GM18520 (cell line): ENCODE data around the gene MOSMO.
"Not testable (repeated sequence)": the region's sequence is repeated elsewhere in the genome, so short reads cannot be mapped to it uniquely, and the experiment has no call there.

Experiments
- ATAC-seq: cut with Tn5 transposase; IDR thresholded peaks from one replicate; pipeline ENCODE4 v1.9.1; 2021; ENCODE audit not compliant: unreplicated experiment

Gene MOSMO

DNA sequence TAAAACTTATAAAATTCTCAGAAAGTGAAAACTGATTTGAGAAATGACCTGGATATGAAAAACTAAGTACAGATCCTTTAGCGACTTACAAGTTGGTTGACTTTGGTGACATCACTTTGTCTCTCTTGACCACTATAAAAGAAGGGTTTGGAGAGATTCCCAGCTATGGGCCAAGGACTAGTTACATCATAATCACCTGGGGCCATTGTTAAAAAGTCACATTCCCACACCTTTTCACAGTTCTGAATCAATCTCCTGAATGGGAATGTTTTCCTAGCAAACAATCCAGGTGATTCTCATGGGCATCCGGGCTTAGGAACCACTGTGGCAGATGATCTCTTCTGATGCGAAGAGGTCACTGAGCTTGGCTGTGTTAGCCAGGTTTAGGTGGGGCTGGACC, 83.8 kb downstream of the MOSMO start:
- ATAC-seq: no peak

DNA sequence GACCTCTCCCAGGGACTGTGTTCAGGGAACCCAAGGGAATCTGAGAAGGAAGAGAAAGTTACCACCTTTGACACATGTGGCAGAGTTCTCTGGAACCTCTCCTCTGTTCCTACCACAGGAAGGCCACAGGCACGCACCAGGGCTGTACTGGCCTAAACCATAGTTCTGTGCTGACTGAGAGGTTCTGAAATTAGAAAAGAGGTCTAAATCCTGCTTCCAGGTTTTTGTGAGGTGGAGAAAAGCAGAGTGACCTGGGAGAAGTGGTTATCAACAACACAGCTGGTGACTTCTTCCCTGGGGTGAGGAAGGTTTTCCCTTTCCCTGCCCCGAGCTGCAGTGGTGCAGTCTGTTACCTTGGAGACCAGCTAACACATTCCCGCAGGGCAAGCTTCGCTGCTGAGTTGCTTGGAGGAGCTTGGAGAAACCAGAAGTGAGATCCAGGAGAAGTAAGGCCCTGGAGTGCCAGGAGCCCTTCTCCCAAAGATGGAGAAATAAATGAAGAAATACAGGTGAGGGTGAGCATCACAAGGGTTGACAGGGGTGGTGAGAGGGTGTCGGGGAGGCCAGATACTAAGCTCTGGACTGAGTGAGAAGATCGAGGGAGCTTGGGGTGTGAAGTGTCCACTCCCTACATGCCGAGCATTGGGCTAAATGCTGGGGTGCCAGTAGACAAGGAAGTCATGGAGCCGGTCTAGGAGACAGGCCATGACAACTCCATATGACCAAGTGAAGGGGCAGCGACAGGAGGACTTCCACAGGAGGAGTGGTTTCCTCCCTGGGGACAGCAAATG, 84.4 kb downstream of the MOSMO start, which contains the start of gene VWA3A:
Gene VWA3A, plus strand, starts transcription at position 399 of the 791 bp plus-strand sequence. Its CDS starts 97 bp downstream, at position 496.
- no peak for ATAC-seq

- no peak for ATAC-seq
Observed at GRCh38 chr16:22093331-22093730, 85.4 kb downstream of the MOSMO start.

- ATAC-seq: no peak
Observed at GRCh38 chr16:22093996-22094395, 86.1 kb downstream of the MOSMO start.

DNA sequence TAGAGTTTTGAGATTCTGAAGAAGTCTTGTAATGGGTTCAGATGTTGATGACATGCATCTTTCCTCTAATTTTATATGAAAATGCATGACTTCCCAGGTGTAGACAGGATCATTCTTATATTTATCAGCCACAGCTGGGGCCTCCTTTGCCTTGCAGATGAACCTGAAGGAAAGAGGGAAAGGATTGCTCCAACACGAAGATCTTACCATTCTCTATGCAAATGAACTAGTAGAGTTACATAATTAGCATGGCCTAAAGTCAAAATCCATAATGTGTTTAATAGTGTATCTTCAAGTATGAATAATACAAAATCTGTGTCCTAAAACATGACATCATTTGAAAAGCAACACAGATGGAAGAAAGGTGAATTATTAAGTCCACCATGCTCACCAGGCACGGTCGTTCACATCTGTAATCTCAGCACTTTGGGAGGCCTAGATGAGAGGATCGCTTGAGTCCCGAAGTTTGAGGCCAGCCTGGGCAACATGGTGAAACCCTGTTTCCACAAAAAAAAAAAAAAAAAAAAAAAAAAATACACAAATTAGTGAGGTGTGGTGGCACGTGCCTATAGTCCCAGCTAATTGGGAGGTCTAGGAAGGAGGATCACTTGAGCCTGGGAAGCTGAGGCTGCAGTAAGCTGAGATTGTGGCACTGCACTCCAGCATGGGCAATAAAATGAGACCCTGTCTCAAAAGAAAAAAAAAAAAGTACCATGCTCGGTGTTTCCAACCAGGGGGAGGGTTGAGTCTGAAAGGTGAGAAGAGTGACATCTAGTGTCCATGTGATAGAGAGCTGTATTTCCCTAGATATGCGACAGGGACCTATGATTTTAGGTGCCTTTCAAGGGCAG, 90.7 kb downstream of the MOSMO start:
- ATAC-seq: no peak

DNA sequence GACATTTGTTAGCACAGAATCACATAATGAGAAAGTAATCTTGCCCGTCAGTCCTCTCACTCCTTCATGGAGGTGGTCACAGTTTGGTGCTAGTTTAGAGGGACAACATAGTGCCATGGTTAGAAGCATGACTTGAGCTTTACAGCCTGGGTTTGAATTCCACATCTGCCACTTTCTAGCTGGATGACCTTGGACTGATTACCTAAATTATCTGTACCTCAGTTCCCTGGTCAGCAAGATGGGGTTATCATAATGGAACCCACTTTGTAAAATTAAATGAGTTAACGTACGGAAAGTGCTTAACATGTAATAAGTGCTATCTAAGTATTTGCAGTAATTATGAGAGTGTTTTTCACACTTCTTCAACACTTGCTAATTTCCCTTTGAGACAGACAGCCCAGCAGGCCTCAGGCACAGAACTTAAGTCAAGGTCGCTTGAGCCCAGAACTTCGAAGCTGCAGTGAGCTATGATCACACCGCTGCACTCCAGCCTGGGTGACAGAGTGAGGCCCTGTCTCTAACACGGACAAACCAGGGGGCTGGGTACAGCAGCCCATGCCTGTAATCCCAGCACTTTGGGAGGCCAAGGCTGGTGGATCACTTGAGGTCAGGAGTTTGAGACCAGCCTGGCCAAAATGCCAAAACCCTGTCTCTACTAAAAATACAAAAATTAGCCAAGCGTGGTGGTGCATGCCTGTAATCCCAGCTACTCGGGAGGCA, 91.5 kb downstream of the MOSMO start:
- ATAC-seq: no peak

- ATAC-seq: no peak
Observed at GRCh38 chr16:22103441-22103840, 95.5 kb downstream of the MOSMO start.

- ATAC-seq: no peak
Observed at GRCh38 chr16:22109258-22109898, 101.5 kb downstream of the MOSMO start.

GRCh38 chr16:22111629-22112028, 103.7 kb downstream of the MOSMO start:
- not testable (repeated sequence) for ATAC-seq

DNA sequence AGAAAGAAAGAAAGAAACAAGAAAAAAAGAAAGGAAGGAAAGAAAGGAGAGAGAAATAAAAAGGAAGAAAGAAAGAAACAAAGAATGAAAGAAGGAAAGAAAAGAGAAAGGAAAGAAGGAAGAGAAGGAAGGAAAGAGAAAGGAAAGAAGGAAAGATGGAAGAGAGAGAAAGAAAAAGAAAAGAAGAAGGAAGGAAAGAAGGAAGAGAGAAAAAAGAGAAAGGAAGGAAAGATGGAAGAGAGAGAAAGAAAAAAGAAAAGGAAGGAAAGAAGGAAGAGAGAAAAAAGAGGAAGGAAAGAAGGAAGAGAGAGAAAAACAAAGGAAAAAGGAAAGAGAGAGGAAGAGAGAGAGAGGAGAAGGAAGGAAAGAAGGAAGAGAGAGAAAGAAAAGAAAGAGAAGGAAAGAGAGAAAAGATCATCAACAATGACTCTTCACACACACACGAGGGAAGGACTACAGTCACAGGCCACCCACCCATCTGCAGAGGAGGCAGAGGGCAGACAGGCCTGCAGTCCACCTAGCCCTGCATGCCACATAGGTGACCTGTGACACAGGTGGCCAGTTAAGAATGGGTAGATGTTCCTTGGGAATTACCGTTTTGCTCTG, 108.3 kb downstream of the MOSMO start:
- no peak for ATAC-seq

GRCh38 chr16:22117609-22118008, 109.7 kb downstream of the MOSMO start:
- no peak for ATAC-seq

GRCh38 chr16:22120440-22120839, 112.5 kb downstream of the MOSMO start:
- ATAC-seq: no peak

DNA sequence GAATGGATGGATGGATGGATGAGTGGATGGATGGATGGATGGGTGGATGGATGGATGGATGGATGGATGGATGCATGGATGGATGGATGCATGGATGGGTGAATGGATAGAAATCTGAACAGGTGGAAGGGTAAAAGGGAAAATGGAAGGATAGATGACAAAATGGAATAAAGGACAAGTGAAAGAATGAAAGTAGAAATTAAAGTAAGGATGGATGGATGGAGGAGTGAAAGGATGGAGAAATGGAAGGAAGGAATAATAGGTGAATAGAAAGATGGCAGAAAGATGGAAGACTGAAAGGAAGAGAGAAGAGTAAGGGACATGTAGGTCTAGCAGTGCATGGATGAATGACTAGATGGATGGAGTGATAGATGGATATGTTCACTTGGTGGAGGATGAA, 114.3 kb downstream of the MOSMO start:
- ATAC-seq: no peak

DNA sequence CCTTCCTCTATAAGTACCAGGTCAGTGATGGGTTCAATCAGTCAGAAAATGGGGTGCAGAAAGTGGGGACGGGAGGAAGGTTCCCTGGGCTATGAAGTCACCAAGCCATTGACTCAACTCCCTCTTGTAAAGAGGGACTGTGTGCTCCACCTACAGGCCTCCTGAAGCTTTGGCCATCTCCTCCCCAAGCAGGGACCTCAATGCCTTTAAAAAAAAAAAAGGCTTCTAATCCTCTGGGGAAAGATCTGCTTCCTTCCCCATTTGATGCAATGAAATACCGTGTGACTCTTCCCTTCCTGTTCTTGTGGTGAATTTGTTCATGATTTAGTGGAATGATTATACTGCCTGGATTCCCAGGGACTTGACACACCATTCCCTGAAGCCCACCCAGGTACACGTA, 115.2 kb downstream of the MOSMO start:
- no peak for ATAC-seq

- no peak for ATAC-seq
Observed at GRCh38 chr16:22123759-22124490, 116.0 kb downstream of the MOSMO start.

GRCh38 chr16:22124583-22125284, 116.8 kb downstream of the MOSMO start:
- ATAC-seq: no peak

GRCh38 chr16:22126037-22126558, 118.2 kb downstream of the MOSMO start:
- ATAC-seq: no peak

GRCh38 chr16:22128537-22128936, 120.6 kb downstream of the MOSMO start:
- ATAC-seq: not testable (repeated sequence)

GRCh38 chr16:22130528-22130927, 122.6 kb downstream of the MOSMO start:
- no peak for ATAC-seq
